ENCODE results near the gene SND1. TPM values are rescaled to one million over a fixed set of nuclear protein-coding genes. Genes with fewer than 3 reads are reported as not detected.

Gene SND1
- total and polyA plus RNA-seq, 2 donors from 2014 or later, result 83.0 to 154 TPM

DNA sequence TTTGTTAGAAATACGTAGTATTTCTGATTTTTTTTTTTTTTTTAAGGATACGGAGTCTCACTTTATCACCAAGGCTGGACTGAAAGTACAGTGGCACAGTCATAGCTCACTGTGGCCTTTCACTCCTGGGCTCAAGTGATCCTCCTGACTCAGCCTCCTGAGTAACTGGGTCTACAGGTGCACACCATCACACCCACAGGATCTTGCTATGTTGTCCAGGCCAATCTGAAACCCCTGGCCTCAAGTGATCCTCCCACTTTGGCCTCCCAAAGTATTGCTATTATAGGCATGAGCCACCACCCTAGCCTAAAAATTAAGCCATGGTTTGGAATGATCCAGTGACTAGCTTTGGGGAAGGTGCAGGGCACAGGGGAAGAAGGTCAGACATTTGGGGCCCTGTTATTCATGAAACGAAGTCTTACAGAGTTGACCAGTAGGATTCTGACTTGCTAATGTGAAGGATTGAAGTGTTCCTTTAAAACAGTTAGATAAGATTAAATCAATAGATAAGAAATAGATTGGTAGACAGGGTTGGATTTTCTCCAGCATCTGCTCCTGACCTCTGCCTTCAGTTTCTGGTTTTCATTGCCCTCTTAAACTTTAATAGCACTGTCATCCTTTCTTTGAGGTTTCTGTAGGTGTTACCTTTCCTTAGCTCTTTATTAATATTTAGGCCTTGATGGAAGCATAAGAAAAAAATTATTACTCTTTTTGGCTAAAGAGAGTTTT, 257.6 kb downstream of the SND1 start:
- TF ChIP-seq, protein P1, sequence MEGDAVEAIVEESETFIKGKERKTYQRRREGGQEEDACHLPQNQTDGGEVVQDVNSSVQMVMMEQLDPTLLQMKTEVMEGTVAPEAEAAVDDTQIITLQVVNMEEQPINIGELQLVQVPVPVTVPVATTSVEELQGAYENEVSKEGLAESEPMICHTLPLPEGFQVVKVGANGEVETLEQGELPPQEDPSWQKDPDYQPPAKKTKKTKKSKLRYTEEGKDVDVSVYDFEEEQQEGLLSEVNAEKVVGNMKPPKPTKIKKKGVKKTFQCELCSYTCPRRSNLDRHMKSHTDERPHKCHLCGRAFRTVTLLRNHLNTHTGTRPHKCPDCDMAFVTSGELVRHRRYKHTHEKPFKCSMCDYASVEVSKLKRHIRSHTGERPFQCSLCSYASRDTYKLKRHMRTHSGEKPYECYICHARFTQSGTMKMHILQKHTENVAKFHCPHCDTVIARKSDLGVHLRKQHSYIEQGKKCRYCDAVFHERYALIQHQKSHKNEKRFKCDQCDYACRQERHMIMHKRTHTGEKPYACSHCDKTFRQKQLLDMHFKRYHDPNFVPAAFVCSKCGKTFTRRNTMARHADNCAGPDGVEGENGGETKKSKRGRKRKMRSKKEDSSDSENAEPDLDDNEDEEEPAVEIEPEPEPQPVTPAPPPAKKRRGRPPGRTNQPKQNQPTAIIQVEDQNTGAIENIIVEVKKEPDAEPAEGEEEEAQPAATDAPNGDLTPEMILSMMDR (IDR thresholded peaks at IDR 0.05; ENCODE audit: borderline replicate concordance, extremely low read depth, insufficient read depth), result no peak
- Histone ChIP-seq H3K36me3 (ENCODE audit: control insufficient read depth in 2 of 3, insufficient read depth in 3 of 3, low read length in 3 of 3) (no peaks in the 10 kb centered on the region), H3K9me3 (ENCODE audit: control insufficient read depth in 2 of 3, insufficient read depth in 1 of 3, low read length in 3 of 3) (no peaks in the 10 kb centered on the region), H3K9ac (ENCODE audit: low read length in 3 of 3) (no peak overlapping the region), H3K4me3 (ENCODE audit: low read length in 3 of 3) (no peak overlapping the region), H3K27ac (ENCODE audit: low read depth in 2 of 2, low read length in 2 of 2) (no peak overlapping the region), H3K4me1 (ENCODE audit: control insufficient read depth in 2 of 3, insufficient read depth in 2 of 3, low read depth in 1 of 3, low read length in 3 of 3) (no peaks in the 10 kb centered on the region), H3K27me3 (ENCODE audit: control insufficient read depth, insufficient read depth, low read length) (no peaks in the 10 kb centered on the region)
- FAIRE-seq (no peak), DNase-seq (no peak)
- intact Hi-C loops (cut with DNase I), result no loop called here

- no peak for FAIRE-seq
- no peaks in the 10 kb centered on the region for H3K9me3 ChIP-seq (ENCODE audit: control insufficient read depth in 2 of 3, insufficient read depth in 1 of 3, low read length in 3 of 3)
- TF ChIP-seq, protein P1 (IDR thresholded peaks at IDR 0.05; ENCODE audit: borderline replicate concordance, extremely low read depth, insufficient read depth), result no peak
- H3K27ac ChIP-seq (ENCODE audit: low read depth in 2 of 2, low read length in 2 of 2), result no peak overlapping the region
- H3K4me3 ChIP-seq (ENCODE audit: low read length in 3 of 3), result no peak overlapping the region
- no peaks in the 10 kb centered on the region for H3K27me3 ChIP-seq (ENCODE audit: control insufficient read depth, insufficient read depth, low read length)
- no peaks in the 10 kb centered on the region for H3K4me1 ChIP-seq (ENCODE audit: control insufficient read depth in 2 of 3, insufficient read depth in 2 of 3, low read depth in 1 of 3, low read length in 3 of 3)
- intact Hi-C loops (cut with DNase I), result no loop called here
- DNase-seq, result no peak
- no peak overlapping the region for H3K9ac ChIP-seq (ENCODE audit: low read length in 3 of 3)
- H3K36me3 ChIP-seq (ENCODE audit: control insufficient read depth in 2 of 3, insufficient read depth in 3 of 3, low read length in 3 of 3), result no peaks in the 10 kb centered on the region
Measured at GRCh38 chr7:127910670-127911069, 258.7 kb downstream of the SND1 start.

DNA sequence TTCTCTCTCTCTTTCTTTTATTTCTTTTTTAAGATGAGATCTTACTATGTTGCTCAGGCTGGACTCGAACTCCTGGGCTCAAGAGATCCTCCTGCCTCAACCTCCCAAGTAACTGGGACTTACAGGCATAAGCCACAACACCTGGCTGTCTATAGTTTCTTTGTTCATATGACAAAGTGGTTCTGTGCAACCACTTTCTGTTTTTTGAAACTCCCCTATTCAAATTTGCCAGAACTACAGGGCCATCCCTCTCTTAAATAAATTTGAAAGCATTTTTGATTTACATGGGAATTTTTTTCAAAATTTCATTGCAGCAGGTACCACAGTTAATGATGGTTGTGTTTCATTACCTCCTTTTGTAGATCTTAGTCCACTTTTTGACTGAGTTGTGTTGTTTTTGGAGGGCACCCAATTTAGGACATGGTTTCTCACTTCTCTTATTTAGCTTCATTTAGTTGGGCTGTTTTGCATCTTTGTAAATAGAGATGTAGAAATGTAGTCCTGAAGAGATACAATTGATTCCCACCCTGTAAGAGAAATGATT, 260.0 kb downstream of the SND1 start:
- TF ChIP-seq, protein P1 (IDR thresholded peaks at IDR 0.05; ENCODE audit: borderline replicate concordance, extremely low read depth, insufficient read depth), result no peak
- intact Hi-C loops (cut with DNase I), result no loop called here
- DNase-seq (no peak), FAIRE-seq (no peak)
- H3K27ac ChIP-seq (ENCODE audit: low read depth in 2 of 2, low read length in 2 of 2), result no peak overlapping the region
- no peaks in the 10 kb centered on the region for H3K36me3 ChIP-seq (ENCODE audit: control insufficient read depth in 2 of 3, insufficient read depth in 3 of 3, low read length in 3 of 3)
- H3K27me3 ChIP-seq (ENCODE audit: control insufficient read depth, insufficient read depth, low read length), result no peaks in the 10 kb centered on the region
- H3K4me3 ChIP-seq (ENCODE audit: low read length in 3 of 3), result no peak overlapping the region
- H3K9me3 ChIP-seq (ENCODE audit: control insufficient read depth in 2 of 3, insufficient read depth in 1 of 3, low read length in 3 of 3), result no peaks in the 10 kb centered on the region
- no peak overlapping the region for H3K9ac ChIP-seq (ENCODE audit: low read length in 3 of 3)
- no peaks in the 10 kb centered on the region for H3K4me1 ChIP-seq (ENCODE audit: control insufficient read depth in 2 of 3, insufficient read depth in 2 of 3, low read depth in 1 of 3, low read length in 3 of 3)

Measured in kidney (tissue), 14 donors.